ENCODE measurements around the gene SEMA5B. TPM values are rescaled to one million over a fixed set of nuclear protein-coding genes. Genes with fewer than 3 reads are reported as not detected.

SEMA5B gene
- total and polyA plus RNA-seq, 2 donors (not counting 1 experiment from before 2014, with no cell fraction given): not detected

GRCh38 chr3:122929188-122930062 lies 98.1 kb downstream of the SEMA5B start:
- intact Hi-C loops (cut with micrococcal nuclease): no loop called here
- Histone ChIP-seq H3K36me3 (replicated peaks in 1 of 2; ENCODE audit: control extremely low read depth in 1 of 2, control insufficient read depth in 1 of 2, extremely low read depth in 1 of 2, insufficient read depth in 2 of 2, low read length in 1 of 2) (no peaks in the 10 kb centered on the region), H3K4me3 (ENCODE audit: control extremely low read depth in 1 of 5, extremely low read depth in 1 of 5, insufficient read depth in 1 of 5, low read depth in 2 of 5, low read length in 4 of 5) (no peak overlapping the region), H3K79me2 (ENCODE audit: control insufficient read depth, insufficient read depth, low read length) (no peaks in the 10 kb centered on the region), H3K4me2 (replicated peaks; ENCODE audit: low read depth, low read length, poor library complexity, severe bottlenecking) (no peak overlapping the region), H3K4me1 (ENCODE audit: control insufficient read depth in 2 of 2, insufficient read depth in 2 of 2, low read length in 2 of 2) (no peaks in the 10 kb centered on the region), H3K27me3 (replicated peaks in 1 of 4; ENCODE audit: control extremely low read depth in 1 of 4, control insufficient read depth in 3 of 4, insufficient read depth in 4 of 4, low read length in 3 of 4) (peaks cover 0 to 2% (median 0%) of the 10 kb centered on the region in 4 experiments), H3K27ac (ENCODE audit: low read length in 2 of 2) (no peak overlapping the region), H2AFZ (ENCODE audit: insufficient read depth, low read depth, low read length, poor library complexity, severe bottlenecking) (no peak overlapping the region), H3K9me3 (ENCODE audit: control extremely low read depth in 1 of 3, control insufficient read depth in 2 of 3, insufficient read depth in 1 of 3, low read length in 2 of 3) (no peaks in the 10 kb centered on the region), H3K9ac (ENCODE audit: low read length) (no peak overlapping the region), H4K20me1 (ENCODE audit: control insufficient read depth, insufficient read depth, low read length, poor library complexity, severe bottlenecking) (no peaks in the 10 kb centered on the region)
- 78% methylated on average over 11 of the region's 12 CpGs for WGBS (ENCODE audit: insufficient coverage)
- DNase-seq: no peak
- Mint-ChIP-seq H3K4me3 (no peak overlapping the region), H3K27ac (no peak overlapping the region), H3K4me1 (no peaks in the 10 kb centered on the region), H3K9me3 (ENCODE audit: insufficient read depth) (no peaks in the 10 kb centered on the region), H3K27me3 (peaks cover 7% of the 10 kb centered on the region)
- POLR2A ChIA-PET: no interaction called here
- no peak for ATAC-seq (ENCODE audit: low read depth)
- TF ChIP-seq CTCF (IDR thresholded peaks at IDR 0.05) (no peak), EZH2 (IDR thresholded peaks at IDR 0.05; ENCODE audit: borderline replicate concordance, insufficient read depth, low read depth, low read length, poor library complexity, severe bottlenecking) (no peak)
- CTCF ChIA-PET: no interaction called here
